GM19193 (cell line): ENCODE results near the gene MAD2L1BP.

Experiments
- POLR2A ChIP-seq: IDR thresholded peaks from 4 replicates; pipeline ENCODE4 v1.6.1; 2011; ENCODE audit not compliant: insufficient read depth, insufficient read length; ENCODE audit errors: extremely low read depth

MAD2L1BP gene

DNA sequence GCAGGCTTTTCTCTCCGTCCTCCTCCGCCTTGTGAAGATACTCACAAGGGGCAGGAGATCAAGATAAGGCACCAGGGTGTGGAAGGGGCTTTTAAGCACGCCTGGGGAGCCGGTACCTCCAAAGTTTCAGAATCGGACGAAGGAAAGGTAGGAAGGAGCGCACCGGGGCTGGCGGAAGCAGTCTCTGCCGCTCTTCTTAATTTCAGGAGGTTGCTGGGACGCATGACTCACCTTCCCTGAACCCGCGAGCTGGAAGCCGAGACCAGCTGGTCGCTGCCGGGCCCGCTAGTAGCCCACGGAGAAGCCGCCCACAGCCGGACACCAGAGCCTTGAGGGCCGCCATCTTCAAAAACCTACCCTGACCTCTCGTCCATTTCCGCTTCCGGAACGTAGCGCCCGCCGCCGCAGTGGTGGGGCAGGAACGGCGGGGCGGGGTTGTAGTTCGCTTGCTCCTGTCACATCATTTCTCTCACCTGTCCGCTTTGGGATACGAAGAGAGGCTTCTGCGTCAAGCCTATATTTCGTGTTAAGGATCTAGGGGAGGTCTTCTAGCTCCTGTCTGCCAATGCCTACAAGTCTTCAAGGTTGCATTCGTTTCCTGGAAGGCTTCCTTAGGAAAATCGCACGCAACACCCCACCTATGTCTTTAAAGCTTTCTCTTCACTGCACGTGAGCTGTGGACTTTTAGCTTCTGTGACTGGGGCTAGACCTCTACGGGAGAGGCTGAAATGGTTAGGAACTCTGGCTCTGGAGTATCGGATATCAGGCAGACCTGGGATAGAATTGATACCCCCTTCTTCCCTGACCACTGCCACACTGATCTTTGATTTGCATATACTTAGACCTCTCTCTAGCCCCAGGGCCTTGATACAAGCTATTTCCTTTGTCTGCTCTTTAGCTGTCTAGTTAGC is 52.1 kb downstream of the MAD2L1BP start, which contains the start of gene MRPS18A:
Gene MRPS18A, minus strand, starts transcription at position 355 of the 911 bp plus-strand sequence. Its CDS starts 12 bp downstream, at position 343.
- TF ChIP-seq POLR2A, result peak; percentile 82

DNA sequence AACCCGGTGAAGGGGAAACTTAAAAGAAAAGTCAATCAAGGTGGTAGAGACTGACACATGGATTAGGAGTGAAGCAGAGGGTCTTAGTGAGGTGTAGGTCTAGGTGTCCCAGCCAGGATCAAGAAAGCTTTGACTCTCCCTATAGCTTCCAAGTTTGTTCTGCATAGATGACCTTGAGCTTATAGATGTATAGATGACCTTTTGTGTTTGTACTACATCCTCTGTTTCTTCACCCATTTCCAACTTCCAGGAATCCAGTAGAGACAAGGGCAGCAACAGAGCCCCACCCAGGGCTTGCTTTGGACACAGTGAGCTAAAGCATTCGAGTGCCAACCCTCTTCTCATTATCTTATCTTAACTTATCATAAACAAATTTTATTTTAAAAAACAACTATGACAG is 53.8 kb downstream of the MAD2L1BP start:
- TF ChIP-seq POLR2A, result no peak
